ENCODE data around the gene DVL2.

DNA sequence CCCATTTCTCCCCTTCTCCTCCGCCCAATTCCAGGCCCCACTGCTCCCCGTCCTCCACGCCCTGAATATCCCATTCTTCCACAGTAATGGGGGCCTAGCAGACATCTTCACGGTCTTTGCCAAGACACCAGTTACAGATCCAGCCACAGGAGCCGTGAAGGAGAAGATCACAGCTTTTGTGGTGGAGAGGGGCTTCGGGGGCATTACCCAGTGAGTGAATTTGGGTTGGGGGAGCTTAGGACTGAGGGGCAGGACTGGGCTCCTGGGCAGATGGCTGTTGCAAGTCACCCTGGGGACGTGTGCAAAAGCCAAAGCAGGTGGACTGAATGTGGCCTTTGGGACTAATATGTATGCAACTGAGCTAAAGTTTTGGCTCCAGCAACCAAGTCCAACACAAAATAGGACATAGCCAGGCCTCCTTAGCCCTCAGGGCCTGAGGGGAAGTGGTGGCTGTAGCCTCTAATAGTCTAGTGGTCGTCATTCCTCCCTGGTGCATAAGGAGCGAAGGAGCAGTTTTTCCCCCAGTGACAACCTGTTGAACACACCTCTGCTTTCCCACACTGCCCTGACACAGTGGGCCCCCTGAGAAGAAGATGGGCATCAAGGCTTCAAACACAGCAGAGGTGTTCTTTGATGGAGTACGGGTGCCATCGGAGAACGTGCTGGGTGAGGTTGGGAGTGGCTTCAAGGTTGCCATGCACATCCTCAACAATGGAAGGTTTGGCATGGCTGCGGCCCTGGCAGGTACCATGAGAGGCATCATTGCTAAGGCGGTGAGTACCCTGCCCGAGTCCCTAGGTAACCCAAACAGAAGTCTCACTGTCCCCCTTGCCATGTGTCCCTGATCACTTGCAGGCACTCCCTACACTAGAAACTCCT is 12.0 kb downstream of the DVL2 start:
- TF ChIP-seq, protein P1, sequence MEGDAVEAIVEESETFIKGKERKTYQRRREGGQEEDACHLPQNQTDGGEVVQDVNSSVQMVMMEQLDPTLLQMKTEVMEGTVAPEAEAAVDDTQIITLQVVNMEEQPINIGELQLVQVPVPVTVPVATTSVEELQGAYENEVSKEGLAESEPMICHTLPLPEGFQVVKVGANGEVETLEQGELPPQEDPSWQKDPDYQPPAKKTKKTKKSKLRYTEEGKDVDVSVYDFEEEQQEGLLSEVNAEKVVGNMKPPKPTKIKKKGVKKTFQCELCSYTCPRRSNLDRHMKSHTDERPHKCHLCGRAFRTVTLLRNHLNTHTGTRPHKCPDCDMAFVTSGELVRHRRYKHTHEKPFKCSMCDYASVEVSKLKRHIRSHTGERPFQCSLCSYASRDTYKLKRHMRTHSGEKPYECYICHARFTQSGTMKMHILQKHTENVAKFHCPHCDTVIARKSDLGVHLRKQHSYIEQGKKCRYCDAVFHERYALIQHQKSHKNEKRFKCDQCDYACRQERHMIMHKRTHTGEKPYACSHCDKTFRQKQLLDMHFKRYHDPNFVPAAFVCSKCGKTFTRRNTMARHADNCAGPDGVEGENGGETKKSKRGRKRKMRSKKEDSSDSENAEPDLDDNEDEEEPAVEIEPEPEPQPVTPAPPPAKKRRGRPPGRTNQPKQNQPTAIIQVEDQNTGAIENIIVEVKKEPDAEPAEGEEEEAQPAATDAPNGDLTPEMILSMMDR (conservative IDR thresholded peaks at IDR 0.05; ENCODE audit: low read depth, low read length), result no peak
- no peak for TF ChIP-seq EZH2 (IDR thresholded peaks at IDR 0.05; ENCODE audit: borderline replicate concordance, low read depth, low read length, poor library complexity, severe bottlenecking)
